ENCODE results near the gene YJEFN3. TPM values are rescaled to one million over a fixed set of nuclear protein-coding genes. Genes with fewer than 3 reads are reported as not detected.

The YJEFN3 gene
- total RNA-seq, 2 experiments from 2014 or later: 7.4 to 9.9 TPM

GRCh38 chr19:19531951-19532805 is 3.5 kb downstream of the YJEFN3 start:
- Mint-ChIP-seq H3K9me3 (ENCODE audit: low read depth) (no peaks in the 10 kb centered on the region), H3K4me1 (peaks cover 9% of the 10 kb centered on the region), H3K27ac (peak overlapping the region; percentile 54), H3K36me3 (peaks cover 5% of the 10 kb centered on the region), H3K4me3 (no peak overlapping the region), H3K27me3 (peaks cover 3% of the 10 kb centered on the region)
- ATAC-seq (peak; percentile 90), DNase-seq (peak; percentile 87)
- CTCF ChIA-PET: interaction anchor here (0.6 to 8.0 kb wide), 48 partner anchors 9 to 706 kb away, joined by 3 to 119 read pairs (median 5); partner anchors contain the start of genes ATP13A1, GMIP, NDUFA13 and PBX4

DNA sequence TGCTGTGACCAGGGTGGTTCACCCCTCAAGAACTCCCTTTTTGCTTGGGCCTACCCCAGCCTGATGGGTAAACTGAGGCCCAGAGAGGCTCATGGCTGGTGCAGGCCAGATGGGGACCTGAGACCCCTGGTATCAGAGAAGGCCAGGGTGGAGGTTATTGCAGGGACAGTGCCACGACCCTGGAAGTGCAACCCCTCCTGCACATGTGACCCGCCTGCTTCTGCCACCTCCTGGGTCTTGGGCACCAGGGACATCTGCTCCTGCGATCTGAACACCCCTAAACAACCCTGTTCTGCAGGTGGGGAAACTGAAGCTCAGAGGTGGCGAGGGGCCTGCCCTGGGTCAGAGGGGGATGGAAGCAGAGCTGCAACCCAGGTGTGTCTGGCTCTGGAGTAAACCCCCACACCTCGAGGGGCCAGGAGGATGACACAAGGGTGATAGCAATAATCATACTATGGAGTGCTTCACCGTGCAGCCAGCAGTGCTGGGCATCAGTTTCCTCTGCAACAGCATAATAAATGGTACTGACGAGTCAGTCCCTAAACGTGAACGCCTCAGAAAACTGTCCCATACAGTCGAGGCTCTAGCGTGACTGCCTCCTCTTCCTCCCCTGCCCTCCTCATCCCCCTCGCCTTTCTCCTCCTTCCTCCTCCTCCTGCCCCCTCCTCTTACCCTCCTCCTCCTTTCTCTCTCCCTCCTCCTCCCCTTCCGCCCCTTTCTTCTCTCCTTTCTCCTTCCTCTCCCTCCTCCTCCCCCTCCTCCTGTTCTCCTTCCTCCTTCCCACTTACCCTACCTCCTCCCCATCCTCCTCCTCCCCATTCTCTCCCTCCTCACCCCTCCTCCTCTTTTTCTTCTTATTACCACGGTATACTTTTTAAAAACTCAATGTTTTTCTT is 4.3 kb downstream of the YJEFN3 start:
- Mint-ChIP-seq H3K4me1 (peaks cover 13% of the 10 kb centered on the region), H3K27ac (no peak overlapping the region), H3K4me3 (no peak overlapping the region), H3K36me3 (peaks cover 5% of the 10 kb centered on the region), H3K27me3 (peaks cover 8% of the 10 kb centered on the region), H3K9me3 (ENCODE audit: low read depth) (no peaks in the 10 kb centered on the region)
- ATAC-seq (no peak), DNase-seq (no peak)
- CTCF ChIA-PET: interaction anchor here (0.6 to 8.0 kb wide), 45 partner anchors 8 to 705 kb away, joined by 3 to 119 read pairs (median 6); partner anchors contain the start of genes ATP13A1, GMIP, NDUFA13 and PBX4

DNA sequence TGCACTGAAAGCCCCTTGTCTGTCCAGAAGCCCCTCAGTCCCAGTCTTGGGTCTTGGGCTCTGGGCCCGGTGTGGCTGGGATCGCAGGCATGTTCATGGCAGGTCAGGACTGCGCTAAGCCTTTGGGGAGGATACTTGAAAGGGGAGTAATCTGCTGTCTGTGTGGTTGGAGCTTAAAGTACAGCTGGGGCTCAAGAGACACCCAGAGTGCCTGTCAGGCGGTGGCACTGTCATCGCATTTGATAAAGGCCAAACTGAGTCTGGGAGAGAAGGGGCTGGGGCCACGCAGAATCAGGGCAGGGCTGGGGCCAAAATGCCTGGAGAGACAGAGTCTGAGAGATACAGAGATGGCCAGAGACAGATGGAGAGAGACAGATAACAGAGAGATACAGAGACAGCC is 5.1 kb downstream of the YJEFN3 start:
- Mint-ChIP-seq H3K27me3 (peaks cover 13% of the 10 kb centered on the region), H3K9me3 (ENCODE audit: low read depth) (no peaks in the 10 kb centered on the region), H3K36me3 (peaks cover 5% of the 10 kb centered on the region), H3K4me1 (peaks cover 18% of the 10 kb centered on the region), H3K4me3 (no peak overlapping the region), H3K27ac (no peak overlapping the region)
- ATAC-seq: no peak
- no peak for DNase-seq
- CTCF ChIA-PET: interaction anchor here (3.9 to 8.0 kb wide), 2 partner anchors 18 to 116 kb away, joined by 29 to 119 read pairs; no protein-coding TSS in a partner anchor

DNA sequence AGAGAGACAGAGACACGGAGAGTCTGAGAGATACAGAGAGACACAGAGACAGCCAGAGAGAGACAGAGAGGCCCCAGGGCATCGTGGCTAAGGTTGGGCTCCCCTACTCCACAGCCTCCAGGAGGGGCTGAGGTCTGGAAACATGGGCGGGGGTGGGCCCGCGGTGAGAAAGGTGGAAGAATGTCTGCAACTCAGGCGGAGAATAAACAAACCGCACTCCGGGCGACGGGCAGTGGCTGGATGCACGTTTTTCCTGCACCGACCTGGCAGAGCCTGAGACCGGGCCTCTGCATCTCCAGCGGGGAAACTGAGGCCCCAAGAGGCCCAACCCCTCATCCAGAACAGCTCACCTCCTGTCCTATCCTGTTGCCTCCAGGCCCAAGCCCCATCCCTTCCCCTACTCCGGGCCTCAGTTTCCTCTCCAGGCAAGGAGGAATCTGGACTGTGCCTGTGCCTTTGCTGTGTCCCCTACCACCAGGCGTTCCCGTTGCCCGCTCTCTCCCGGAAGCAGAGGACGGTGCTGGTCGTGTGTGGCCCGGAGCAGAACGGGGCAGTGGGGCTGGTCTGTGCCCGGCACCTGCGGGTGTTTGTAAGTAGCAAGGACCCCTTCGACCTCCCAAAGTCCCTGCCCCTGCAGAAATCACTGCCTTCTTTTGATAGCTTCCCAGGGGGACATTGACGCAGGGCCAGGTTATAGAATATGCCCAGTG is 6.0 kb downstream of the YJEFN3 start:
- DNase-seq (no peak), ATAC-seq (no peak)
- Mint-ChIP-seq H3K4me1 (peaks cover 19% of the 10 kb centered on the region), H3K27ac (no peak overlapping the region), H3K9me3 (ENCODE audit: low read depth) (no peaks in the 10 kb centered on the region), H3K4me3 (no peak overlapping the region), H3K27me3 (peaks cover 19% of the 10 kb centered on the region), H3K36me3 (peaks cover 5% of the 10 kb centered on the region)
- CTCF ChIA-PET: interaction anchor here (1.5 to 8.0 kb wide), 2 partner anchors 17 to 109 kb away, joined by 5 to 119 read pairs; partner anchors contain the start of gene GMIP

DNA sequence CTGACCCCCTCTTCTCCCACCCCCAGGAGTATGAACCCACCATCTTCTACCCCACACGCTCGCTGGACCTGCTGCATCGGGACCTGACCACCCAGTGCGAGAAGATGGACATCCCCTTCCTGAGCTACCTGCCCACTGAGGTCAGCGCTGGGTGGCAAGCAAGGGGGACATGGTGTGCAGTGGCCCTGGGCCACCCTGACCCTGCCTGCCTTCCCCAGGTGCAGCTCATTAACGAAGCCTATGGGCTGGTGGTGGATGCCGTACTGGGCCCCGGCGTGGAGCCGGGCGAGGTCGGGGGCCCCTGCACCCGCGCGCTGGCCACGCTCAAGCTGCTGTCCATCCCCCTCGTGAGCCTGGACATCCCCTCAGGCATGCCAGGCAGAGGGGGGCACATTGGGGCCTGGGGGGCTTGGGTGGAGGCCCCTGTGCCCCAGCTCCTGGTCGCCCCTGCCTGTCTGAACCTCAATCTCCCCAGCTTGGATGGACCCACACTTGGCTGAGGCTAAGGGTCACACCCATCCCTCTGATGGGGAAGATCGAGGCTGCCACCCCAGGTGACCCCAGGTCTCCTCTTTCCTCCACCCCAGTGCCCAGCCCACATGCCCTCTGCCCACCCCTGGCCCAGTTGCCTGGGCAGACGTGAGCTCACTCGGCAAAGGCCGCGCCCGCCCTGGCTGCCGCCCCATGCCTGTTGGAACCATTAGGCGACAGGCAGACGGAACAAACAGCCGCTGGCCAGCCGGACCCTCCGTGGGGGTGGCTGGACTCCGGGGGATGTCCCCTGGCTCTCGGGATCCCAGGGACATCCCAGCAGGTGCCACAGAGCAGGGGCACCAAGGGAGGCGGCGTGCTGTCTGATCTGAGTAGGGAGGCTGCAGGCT is 6.8 kb downstream of the YJEFN3 start:
- DNase-seq: no peak
- H3K9me3 Mint-ChIP-seq (ENCODE audit: low read depth): no peaks in the 10 kb centered on the region
- H3K4me3 Mint-ChIP-seq: no peak overlapping the region
- peaks cover 19% of the 10 kb centered on the region for H3K27me3 Mint-ChIP-seq
- CTCF ChIA-PET: interaction anchor here (1.5 to 8.0 kb wide), 2 partner anchors 16 to 108 kb away, joined by 5 to 119 read pairs; partner anchors contain the start of gene GMIP
- H3K4me1 Mint-ChIP-seq: peaks cover 21% of the 10 kb centered on the region
- peak overlapping the region; percentile 21 for H3K27ac Mint-ChIP-seq
- ATAC-seq: no peak
- H3K36me3 Mint-ChIP-seq: peaks cover 5% of the 10 kb centered on the region

DNA sequence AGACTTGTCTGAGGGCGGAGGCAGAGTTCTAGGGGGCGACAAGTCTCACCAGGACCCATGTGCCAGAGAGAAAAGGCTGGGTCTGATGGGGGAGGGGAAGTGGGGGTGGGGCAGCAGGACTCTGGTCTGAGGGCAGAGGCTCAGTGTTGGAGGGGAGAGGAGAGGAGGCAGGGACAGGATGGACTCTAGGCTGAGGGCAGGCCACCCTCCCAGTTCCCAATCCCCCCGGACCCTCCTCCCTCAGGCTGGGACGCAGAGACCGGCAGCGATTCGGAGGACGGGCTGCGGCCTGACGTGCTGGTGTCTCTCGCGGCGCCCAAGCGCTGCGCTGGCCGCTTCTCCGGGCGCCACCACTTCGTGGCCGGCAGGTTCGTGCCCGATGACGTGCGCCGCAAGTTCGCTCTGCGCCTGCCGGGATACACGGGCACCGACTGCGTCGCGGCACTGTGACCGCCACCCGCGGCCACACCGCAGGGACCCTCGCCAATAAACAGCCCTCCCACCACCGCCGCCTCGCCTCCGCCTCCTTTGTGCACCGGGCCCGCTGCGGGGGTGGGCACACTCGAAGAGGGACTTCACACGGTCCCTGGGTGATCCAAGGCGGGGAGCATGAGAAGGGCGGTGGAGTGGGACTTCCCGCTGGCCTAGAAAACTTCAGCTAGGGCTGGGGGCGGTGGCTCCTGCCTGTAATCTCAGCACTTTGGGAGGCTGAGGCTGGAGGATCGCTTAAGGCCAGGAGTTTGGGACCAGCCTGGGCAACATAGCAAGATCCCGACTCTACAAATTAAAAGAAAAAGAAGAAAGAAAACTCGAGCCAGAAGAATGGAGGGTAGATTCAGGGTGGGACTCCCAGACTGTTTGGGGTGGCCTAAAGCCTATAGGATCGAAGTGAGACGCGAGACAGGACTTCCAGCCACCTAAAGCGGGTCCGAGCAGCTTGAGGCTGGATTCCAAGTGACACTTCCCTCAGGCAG is 8.7 kb downstream of the YJEFN3 start:
- ATAC-seq: no peak
- Mint-ChIP-seq H3K36me3 (peaks cover 1% of the 10 kb centered on the region), H3K27me3 (peaks cover 19% of the 10 kb centered on the region), H3K4me3 (no peak overlapping the region), H3K4me1 (peaks cover 29% of the 10 kb centered on the region), H3K27ac (no peak overlapping the region), H3K9me3 (ENCODE audit: low read depth) (no peaks in the 10 kb centered on the region)
- CTCF ChIA-PET: interaction anchor here (1.0 kb wide), 1 partner anchor 15 kb away, joined by 4 read pairs; no protein-coding TSS in a partner anchor
- DNase-seq: no peak

- H3K9me3 Mint-ChIP-seq (ENCODE audit: low read depth): no peaks in the 10 kb centered on the region
- H3K4me3 Mint-ChIP-seq: no peak within 1 kb of the TSS
- CTCF ChIA-PET: interaction anchor here (1.0 to 2.7 kb wide), 5 partner anchors 13 to 105 kb away, joined by 4 to 11 read pairs (median 4); partner anchors contain the start of gene GMIP
- no peak for ATAC-seq
- H3K36me3 Mint-ChIP-seq: peaks cover 1% of the 10 kb centered on the region
- H3K27me3 Mint-ChIP-seq: peaks cover 19% of the 10 kb centered on the region
- DNase-seq: no peak
- H3K4me1 Mint-ChIP-seq: peaks cover 27% of the 10 kb centered on the region
- H3K27ac Mint-ChIP-seq: no peak within 1 kb of the TSS
Observed at GRCh38 chr19:19538061-19538784, 9.5 kb downstream of the YJEFN3 start, which contains the start of gene CILP2. Gene CILP2 (plus strand): TSS chr19:19538265. CDS start chr19:19538350, 85 bp downstream.

GRCh38 chr19:19538785-19539166 is 10.1 kb downstream of the YJEFN3 start:
- Mint-ChIP-seq H3K4me3 (no peak overlapping the region), H3K4me1 (peaks cover 27% of the 10 kb centered on the region), H3K27me3 (peaks cover 19% of the 10 kb centered on the region), H3K9me3 (ENCODE audit: low read depth) (no peaks in the 10 kb centered on the region), H3K27ac (no peak overlapping the region), H3K36me3 (peaks cover 1% of the 10 kb centered on the region)
- CTCF ChIA-PET: interaction anchor here (1.0 to 2.7 kb wide), 4 partner anchors 13 to 105 kb away, joined by 4 to 11 read pairs (median 5); partner anchors contain the start of gene GMIP
- ATAC-seq: no peak
- no peak for DNase-seq

DNA sequence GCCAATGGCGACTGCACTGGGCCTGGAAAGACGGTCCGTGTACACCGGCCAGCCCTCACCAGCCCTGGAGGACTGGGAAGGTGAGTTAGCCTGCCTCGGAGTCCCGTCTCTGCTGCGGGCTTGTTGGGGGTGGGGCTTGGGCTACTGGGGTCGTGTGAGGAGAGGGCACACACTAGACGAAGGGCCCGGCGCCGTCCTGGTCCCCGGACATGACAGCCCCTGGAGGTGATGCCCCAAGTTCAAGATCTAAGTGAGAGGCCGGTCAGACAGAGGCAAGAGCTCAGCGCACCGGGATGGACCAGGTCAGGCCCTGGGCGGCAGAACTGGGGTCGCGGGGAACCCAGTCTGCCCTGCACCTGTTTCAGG is 11.0 kb downstream of the YJEFN3 start:
- no peak for DNase-seq

GRCh38 chr19:19540064-19540714 is 11.5 kb downstream of the YJEFN3 start:
- H3K4me1 Mint-ChIP-seq: peaks cover 25% of the 10 kb centered on the region
- H3K27ac Mint-ChIP-seq: peak overlapping the region; percentile 65
- peaks cover 19% of the 10 kb centered on the region for H3K27me3 Mint-ChIP-seq
- DNase-seq (peak; percentile 87), ATAC-seq (peak; percentile 54)
- CTCF ChIA-PET: interaction anchor here (1.2 to 2.7 kb wide), 3 partner anchors 11 to 13 kb away, joined by 4 to 11 read pairs (median 4); no protein-coding TSS in a partner anchor
- H3K9me3 Mint-ChIP-seq (ENCODE audit: low read depth): no peaks in the 10 kb centered on the region
- peaks cover 1% of the 10 kb centered on the region for H3K36me3 Mint-ChIP-seq
- H3K4me3 Mint-ChIP-seq: peak overlapping the region; percentile 59

More for the DNA sequence above, 11.0 kb downstream of the YJEFN3 start:
- H3K4me3 Mint-ChIP-seq: no peak overlapping the region
- H3K9me3 Mint-ChIP-seq (ENCODE audit: low read depth): no peaks in the 10 kb centered on the region
- no peak for ATAC-seq
- H3K36me3 Mint-ChIP-seq: peaks cover 1% of the 10 kb centered on the region
- no peak overlapping the region for H3K27ac Mint-ChIP-seq
- H3K4me1 Mint-ChIP-seq: peaks cover 25% of the 10 kb centered on the region
- CTCF ChIA-PET: interaction anchor here (1.4 to 2.7 kb wide), 3 partner anchors 12 to 15 kb away, joined by 4 to 11 read pairs (median 6); no protein-coding TSS in a partner anchor
- peaks cover 19% of the 10 kb centered on the region for H3K27me3 Mint-ChIP-seq
